Measurements from ENCODE around the gene SCUBE1.

DNA sequence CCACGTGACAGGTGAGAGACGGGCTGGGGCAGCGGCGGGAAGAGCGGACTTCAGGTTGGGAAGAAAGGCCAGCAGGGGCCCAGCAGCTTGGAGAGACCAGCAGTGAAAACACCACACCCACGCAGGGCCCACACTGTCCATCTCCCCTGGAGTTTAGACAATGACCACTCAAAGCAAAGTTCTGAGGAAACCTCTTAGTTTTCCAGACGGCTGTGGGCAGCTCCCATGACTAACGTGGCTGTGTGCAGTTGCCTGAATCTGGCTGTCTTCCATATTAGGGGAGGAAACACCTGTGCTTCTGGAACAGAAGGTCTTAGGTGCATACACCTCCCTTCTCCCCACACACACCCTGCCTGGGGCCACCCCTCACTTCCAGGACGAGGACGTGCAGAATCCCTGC lies 85.6 kb downstream of the SCUBE1 start:
- TF ChIP-seq EZH2phosphoT487 (IDR thresholded peaks at IDR 0.05; ENCODE audit: insufficient read depth, low read depth) (no peak), EZH2 (IDR thresholded peaks at IDR 0.05; ENCODE audit: insufficient read depth, poor library complexity, severe bottlenecking) (no peak)

Data from GM23248 (cell line).